Activated naive CD4-positive, alpha-beta T cell treated with anti-CD3 and anti-CD28 coated beads, Interleukin-2, amount 50 U/mL, for 72 hours (primary cell): Measurements from ENCODE around the gene TPRG1. TPM values are rescaled to one million over a fixed set of nuclear protein-coding genes. Genes with fewer than 3 reads are reported as not detected.
A peak's percentile ranks its signal among the peaks of the same experiment; 100 is the strongest.

Experiments
- ATAC-seq, 2 donors: fragments of 150-1000 bp; cut with Tn5 transposase; 2 replicates each; pipeline ENCODE4 v1.10.0; 2021; ENCODE audit warnings: mild to moderate bottlenecking in 2 of 2, moderate library complexity in 2 of 2
- DNase-seq, 2 donors: peaks; one replicate each; pipeline ENCODE4 v3.0.0; 2021 to 2022; ENCODE audit warnings: low spot score in 2 of 2
- H3K27ac Mint-ChIP-seq, 2 donors: one replicate each; pipeline ENCODE4 v1.8.0; 2022; ENCODE audit warnings: mild to moderate bottlenecking in 2 of 2, mixed read lengths in 2 of 2
- H3K36me3 Mint-ChIP-seq, 2 donors: one replicate each; pipeline ENCODE4 v1.8.0; 2022; ENCODE audit warnings: mixed read lengths in 2 of 2
- H3K9me3 Mint-ChIP-seq, 2 donors: one replicate each; pipeline ENCODE4 v1.8.0; 2022; ENCODE audit warnings: mixed read lengths in 2 of 2
- total RNA-seq, 2 donors: library from RNA; stranded (reverse); gene quantifications; one replicate each; pipeline ENCODE4 v1.2.3, GENCODE V29; 2022

Gene TPRG1
- total RNA-seq, 2 donors from 2014 or later = 1.0 to 21.0 TPM

DNA sequence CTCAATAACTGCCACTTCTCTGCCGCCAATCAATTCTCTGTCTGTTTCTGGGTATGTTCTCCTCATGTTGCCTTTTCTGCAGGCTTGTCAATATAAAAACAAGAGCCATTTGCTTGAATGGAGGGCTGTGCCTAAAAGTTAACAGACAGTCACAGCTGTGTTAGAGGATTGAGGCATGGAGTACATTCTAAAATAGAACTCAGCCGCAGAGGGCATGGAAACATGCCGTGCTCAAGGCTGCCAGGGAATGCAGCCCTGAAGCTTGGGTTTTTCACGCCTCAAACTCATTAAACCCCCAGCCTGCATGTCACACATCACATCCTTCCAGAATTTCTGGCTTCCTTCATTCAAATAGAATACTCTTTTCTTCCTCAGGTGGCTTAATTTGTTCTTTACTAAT is 166.6 kb downstream of the TPRG1 start:
- Mint-ChIP-seq H3K27ac (no peak overlapping the region), H3K36me3 (no peaks in the 10 kb centered on the region), H3K9me3 (no peaks in the 10 kb centered on the region)
- DNase-seq (no peak), ATAC-seq (no peak)

DNA sequence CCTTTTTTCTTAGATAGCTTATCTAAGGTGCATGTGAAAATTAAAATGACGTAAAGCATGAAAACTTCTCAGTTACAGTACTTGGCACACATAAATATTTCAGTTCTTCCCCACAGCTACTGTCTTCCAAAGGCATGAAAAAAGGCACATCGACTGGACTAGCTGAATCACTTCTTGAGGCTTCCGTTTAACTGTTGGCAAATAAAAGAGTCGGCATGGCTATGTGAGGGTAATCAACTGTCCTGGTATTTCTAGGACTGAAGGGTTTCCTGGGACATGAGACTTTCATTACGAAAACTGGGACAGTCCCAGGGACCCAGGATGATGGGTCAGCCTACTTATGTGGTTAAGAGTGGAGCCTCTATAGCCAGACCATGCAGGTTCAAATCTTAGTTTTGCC is 168.2 kb downstream of the TPRG1 start:
- ATAC-seq (peak in 1 of 2 donors; percentile 44), DNase-seq (no peak)
- no peaks in the 10 kb centered on the region for H3K36me3 Mint-ChIP-seq
- no peaks in the 10 kb centered on the region for H3K9me3 Mint-ChIP-seq
- H3K27ac Mint-ChIP-seq = no peak overlapping the region

DNA sequence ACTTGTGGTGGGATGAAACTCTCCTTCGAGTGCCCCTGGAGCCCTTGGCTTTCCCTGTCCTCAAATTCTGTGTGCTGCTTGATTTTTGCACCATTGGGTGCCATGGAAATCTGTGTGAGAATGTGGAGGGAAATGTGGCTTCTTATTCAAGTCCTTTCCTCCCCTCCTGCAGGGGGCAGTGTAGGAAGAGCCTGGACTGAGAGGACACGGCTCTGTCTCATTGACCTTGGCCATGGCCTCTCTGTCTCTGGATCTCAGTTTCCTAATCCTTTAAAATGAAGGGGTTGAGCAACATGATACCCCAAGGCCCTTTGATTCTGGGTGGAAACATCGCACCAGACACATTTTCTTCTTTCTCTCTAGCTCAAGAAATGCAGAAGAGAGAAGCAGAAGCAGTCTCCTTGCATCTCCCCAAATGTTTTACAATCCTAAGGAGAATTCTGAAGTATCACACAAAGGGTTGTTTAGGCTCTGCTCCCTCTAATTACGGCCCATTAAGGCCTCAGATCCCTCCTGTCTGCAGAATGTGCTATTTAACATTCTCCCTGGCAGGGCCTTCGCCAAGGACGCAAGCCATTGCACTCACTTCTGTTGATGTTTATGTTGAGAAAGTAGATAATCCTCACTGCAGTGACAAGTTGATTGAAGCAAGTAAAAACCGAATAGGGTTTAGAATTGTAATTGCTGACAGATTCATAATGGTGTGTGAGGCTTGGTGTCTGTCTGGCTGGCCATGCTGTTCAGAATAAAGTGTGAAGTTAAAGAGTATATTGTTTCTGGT is 169.1 kb downstream of the TPRG1 start:
- H3K36me3 Mint-ChIP-seq = no peaks in the 10 kb centered on the region
- no peaks in the 10 kb centered on the region for H3K9me3 Mint-ChIP-seq
- DNase-seq (peak in 1 of 2 donors; percentile 13), ATAC-seq (no peak)
- H3K27ac Mint-ChIP-seq = no peak overlapping the region

DNA sequence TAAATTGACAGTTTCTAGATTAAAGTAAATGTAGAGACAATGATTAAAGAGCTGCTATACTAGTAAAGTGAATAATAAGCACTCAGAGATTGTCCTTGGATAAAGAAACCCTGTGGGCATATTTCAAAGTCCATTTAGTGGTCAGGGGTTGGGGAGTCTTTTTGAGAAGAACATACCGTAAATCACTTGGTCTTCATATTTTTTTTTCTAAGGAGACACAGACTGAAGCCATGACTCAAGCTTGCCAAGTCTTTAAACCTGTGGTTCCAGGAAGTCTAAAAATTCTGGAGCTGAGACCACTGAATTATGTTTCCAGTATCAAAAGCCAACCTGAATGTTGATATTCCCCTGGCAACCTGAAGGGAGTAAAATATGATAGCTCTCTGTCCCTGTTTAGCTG is 171.0 kb downstream of the TPRG1 start:
- H3K36me3 Mint-ChIP-seq = no peaks in the 10 kb centered on the region

DNA sequence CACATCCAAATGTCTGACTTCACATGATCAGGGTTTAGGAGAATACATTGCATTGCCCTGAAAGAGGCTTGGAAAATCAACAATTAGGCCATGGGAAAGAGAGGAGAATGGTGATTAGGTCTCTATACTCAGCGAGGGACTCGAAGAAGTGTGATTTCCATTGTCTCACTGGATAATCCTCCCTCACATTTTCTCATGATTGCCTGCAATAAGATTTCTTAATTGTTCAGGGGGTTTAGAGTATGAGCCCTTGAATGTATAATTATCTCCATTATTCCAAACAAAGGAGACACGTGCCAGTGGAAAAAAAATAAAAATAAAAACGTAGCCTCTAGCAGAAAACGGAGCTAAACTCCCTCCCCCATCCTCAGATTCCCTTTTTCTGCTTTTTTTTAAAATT is 173.2 kb downstream of the TPRG1 start:
- Mint-ChIP-seq H3K27ac (no peak overlapping the region), H3K36me3 (peaks cover 0 to 5% of the 10 kb centered on the region in 2 donors), H3K9me3 (peaks cover 0 to 4% of the 10 kb centered on the region in 2 donors)
- DNase-seq (no peak), ATAC-seq (no peak)

More for the DNA sequence above, 171.0 kb downstream of the TPRG1 start:
- Mint-ChIP-seq H3K27ac (no peak overlapping the region), H3K9me3 (no peaks in the 10 kb centered on the region)
- ATAC-seq (no peak), DNase-seq (no peak)

DNA sequence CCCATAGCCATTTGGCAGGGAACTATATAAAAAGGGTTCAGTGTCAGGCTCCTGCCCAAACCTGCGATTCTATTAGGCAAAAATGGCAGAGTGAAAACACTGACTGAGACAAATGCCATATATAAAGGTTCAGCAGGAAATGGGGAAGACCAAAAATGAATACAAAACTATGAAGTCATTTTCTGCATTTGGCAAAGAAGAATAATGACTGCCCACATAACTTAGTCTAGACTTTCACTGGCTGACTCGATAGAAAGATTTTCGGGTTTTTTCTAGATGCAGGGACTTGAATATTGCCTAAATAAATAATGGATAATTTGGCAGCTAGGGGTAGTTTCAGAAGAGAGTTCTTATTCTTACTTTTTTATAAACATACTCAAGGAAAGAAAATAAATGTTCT is 178.0 kb downstream of the TPRG1 start:
- no peak for ATAC-seq
- no peak for DNase-seq
- Mint-ChIP-seq H3K9me3 (peaks cover 4 to 5% of the 10 kb centered on the region in 2 donors), H3K36me3 (peaks cover 0 to 5% of the 10 kb centered on the region in 2 donors), H3K27ac (no peak overlapping the region)

DNA sequence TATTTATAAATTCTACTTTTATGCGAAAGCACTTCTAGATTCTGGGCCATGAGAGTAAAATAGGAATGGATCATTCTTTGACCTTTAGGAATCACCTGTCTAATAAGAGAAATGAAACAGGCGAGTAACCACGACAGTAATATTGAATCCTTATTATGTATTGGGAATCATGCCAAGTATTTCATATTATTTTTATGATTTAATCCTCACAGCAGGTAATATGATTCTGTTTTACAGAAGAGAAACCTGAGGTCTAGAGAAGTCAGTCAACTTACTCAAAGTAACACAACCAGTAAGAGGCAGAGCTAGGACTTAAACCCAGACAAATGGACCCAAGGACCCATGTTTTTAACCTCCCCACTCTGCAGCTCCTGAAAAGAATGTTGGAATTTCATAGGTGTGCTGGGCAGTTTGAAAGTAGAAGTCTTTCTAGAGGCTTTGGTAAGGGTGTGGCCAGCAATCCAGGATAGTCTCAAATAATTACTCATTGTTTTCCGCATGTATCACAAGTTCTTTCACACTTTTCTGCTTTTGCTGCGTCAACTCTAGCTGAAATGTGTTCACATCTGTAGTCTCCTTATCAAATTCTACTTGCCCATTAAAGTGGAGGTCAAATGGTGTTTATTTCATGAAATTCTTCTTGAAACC is 181.7 kb downstream of the TPRG1 start:
- Mint-ChIP-seq H3K27ac (no peak overlapping the region), H3K9me3 (peaks cover 4 to 5% of the 10 kb centered on the region in 2 donors), H3K36me3 (peaks cover 0 to 5% of the 10 kb centered on the region in 2 donors)
- DNase-seq (no peak), ATAC-seq (no peak)

DNA sequence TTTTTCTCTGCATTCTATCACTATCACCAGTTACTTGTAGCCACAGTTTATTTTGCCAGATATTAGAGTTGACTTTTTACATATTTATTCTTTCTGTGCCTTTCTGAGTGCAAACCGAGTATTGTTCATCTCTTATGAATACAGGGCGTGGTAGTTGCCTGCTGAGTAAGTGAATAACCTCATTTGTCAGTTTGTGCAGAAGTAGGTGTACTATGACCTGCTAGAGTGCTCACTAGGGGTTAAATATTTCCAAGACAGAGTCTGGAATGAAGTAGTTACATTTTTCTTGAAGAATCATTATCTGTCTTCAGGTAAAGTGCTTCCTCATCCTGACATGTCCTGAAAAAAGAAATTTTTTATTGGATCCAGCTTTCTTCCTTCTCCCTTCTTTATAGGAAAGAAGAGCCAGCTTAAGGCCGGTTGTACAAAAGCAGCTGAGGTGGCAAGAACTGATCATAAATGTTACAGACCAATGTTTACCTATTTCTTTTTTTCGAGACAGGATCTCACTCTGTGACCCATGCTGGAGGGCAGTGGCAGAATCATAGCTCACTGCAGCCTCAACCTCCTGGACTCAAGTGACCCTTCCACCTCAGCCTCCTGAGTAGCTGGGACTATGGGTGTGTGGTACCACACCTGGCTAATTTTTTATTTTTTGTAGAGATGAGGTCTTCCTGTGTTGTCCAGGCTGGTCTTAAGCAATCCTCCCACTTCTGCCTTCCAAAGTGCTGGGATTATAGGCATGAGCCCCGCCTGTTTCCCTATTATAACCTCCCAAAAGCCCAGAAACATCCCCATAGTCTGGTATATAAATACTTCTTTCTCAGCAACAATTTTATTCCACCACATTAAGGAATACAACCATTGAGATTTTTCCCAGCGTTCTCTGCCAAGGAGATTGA is 182.5 kb downstream of the TPRG1 start:
- H3K36me3 Mint-ChIP-seq = peaks cover 0 to 5% of the 10 kb centered on the region in 2 donors
- H3K9me3 Mint-ChIP-seq = peaks cover 4 to 5% of the 10 kb centered on the region in 2 donors
- DNase-seq (no peak), ATAC-seq (no peak)
- H3K27ac Mint-ChIP-seq = peak overlapping the region in 1 of 2 donors; percentile 80

DNA sequence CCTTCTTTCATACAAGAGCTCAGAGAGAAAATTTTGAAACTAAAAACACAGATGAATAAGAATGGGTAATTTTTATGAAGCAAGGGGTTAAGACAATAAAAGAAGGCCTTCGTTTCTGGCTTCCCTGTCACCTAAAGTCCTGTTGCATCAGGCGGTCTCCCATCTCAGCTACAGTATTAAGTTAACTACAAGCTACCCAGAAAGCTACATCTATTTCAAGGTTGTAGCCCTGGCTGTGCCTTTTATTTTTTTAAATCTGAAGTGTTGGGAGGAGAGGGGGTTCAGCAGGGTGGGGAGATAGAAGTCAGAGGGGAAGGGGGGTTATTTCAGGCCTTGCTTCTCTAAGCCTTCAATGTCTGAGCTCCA is 183.3 kb downstream of the TPRG1 start:
- peak overlapping the region in 1 of 2 donors; percentile 80 for H3K27ac Mint-ChIP-seq
- peaks cover 0 to 5% of the 10 kb centered on the region in 2 donors for H3K9me3 Mint-ChIP-seq
- no peaks in the 10 kb centered on the region for H3K36me3 Mint-ChIP-seq
- ATAC-seq (no peak), DNase-seq (no peak)

DNA sequence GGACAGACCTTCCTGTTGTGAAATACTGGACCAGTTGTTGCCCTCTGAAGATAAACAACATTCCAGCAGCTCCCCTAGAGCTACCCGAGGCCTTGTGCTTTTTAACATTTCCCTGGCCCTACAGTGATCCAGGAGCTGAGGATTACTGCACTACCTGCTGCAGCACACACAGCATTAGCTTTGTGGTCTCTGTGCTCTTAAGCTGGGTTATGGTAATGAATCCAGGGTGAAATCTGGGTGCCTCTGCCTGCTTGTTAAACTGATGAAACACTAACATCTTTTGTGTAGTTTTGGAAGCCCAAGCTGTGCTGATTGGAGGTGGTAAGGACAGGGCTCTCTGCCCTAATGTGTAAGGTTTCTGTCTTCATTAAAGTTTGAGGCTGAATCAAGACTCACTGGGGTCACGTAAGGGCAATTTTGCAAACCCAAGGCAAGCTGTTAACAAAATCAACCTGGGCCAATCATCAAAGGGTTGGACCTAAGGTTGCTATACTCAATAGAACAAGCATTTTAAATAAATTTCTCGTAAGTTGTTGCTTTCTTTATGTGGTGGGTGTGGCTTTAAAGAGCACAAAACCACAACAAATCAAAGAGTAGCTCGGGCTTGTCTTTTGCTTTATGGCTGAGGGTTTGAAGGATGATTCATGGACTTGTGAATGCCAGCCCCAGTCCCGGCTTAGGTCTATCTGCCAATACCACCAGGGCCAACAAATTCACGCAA is 183.9 kb downstream of the TPRG1 start:
- Mint-ChIP-seq H3K9me3 (peaks cover 0 to 5% of the 10 kb centered on the region in 2 donors), H3K27ac (peak overlapping the region; percentile 58 to 80), H3K36me3 (no peaks in the 10 kb centered on the region)
- ATAC-seq = peak; percentile 96 to 97
- peak in 1 of 2 donors; percentile 26 for DNase-seq

DNA sequence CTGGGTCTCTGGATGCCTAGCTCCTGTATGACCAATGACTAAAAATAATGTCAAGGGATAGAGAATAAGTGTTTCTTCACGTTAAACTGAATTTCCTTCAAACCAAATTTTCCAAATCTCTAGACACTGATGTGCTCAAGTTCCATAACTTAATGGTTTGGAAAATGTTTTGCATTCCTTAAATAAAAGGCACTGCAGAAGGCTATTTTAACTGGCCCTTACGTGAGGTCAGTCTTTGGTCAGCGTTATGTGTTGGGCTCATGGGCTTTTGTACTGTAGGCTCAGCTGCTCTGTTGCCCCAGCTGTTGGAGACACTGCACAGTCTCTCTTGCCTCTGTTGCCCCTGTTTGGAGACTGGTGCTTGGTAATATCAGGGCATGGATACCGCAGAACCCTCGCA is 188.5 kb downstream of the TPRG1 start:
- H3K36me3 Mint-ChIP-seq = no peaks in the 10 kb centered on the region
- DNase-seq (no peak), ATAC-seq (no peak)
- no peaks in the 10 kb centered on the region for H3K9me3 Mint-ChIP-seq
- H3K27ac Mint-ChIP-seq = no peak overlapping the region

DNA sequence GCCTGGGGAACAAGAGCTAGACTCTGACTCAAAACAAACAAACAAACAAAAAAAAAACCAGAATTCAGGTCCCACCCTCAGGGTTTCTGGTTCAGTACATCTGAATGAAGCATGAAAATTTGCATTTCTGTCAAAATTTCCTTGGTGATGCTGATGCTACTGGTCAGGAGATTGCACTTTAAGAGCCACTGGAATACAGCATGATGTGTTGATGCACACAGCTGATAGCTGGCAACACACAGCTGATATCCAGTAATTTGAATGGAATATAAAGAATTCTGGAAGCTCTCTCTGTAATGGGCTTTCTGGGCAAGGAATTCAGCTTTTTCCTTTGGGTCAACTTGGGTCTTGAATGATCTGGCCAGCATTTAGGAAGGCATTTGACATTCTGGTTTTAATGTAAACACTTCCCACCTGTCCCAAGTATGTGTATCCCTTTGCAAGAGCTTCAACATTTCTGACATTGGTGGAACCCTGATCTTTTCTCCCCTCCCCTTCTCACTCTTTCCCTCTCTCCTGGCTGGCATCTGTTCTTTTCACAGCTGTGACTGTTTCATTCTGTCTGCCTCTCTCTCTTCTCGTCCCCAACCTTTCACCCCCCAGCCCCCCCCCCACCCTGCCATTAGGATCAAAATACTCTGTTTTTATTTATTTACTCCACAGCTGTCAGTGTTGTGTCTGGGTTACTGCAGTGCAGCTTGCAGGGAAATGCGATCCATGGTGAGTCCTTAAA is 189.5 kb downstream of the TPRG1 start:
- DNase-seq (no peak), ATAC-seq (no peak)
- Mint-ChIP-seq H3K36me3 (no peaks in the 10 kb centered on the region), H3K9me3 (no peaks in the 10 kb centered on the region), H3K27ac (no peak overlapping the region)

DNA sequence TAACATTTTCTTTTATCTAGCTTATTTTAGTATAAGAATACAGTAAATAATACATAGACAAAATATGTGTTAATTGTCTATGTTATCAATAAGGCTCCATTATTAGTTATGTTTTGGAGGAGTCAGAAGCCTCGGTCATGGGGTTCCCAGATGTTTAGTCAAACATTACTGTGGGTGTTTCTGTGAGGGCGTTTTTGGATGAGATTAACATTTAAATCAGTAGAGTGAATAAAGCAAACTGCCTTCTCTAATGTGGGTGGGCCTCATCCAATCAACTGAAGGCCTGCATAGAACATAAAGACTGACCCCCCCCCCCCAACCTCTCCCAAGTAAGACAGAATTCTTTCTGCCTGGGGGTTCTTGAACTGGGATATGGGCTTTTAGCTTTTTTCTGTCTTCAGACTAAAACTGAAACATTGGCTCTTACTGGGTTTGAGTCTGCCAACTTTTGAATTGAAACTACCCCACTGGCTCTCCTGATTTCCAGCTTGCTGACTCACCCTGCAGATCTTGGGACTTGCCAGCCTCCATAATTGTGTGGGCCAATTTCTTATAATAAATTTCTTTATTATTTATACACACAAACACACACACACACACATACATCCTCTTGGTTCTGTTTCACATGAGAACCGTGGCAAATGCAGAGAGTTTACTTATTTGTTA is 192.0 kb downstream of the TPRG1 start:
- ATAC-seq (no peak), DNase-seq (no peak)
- Mint-ChIP-seq H3K27ac (no peak overlapping the region), H3K36me3 (no peaks in the 10 kb centered on the region), H3K9me3 (no peaks in the 10 kb centered on the region)

DNA sequence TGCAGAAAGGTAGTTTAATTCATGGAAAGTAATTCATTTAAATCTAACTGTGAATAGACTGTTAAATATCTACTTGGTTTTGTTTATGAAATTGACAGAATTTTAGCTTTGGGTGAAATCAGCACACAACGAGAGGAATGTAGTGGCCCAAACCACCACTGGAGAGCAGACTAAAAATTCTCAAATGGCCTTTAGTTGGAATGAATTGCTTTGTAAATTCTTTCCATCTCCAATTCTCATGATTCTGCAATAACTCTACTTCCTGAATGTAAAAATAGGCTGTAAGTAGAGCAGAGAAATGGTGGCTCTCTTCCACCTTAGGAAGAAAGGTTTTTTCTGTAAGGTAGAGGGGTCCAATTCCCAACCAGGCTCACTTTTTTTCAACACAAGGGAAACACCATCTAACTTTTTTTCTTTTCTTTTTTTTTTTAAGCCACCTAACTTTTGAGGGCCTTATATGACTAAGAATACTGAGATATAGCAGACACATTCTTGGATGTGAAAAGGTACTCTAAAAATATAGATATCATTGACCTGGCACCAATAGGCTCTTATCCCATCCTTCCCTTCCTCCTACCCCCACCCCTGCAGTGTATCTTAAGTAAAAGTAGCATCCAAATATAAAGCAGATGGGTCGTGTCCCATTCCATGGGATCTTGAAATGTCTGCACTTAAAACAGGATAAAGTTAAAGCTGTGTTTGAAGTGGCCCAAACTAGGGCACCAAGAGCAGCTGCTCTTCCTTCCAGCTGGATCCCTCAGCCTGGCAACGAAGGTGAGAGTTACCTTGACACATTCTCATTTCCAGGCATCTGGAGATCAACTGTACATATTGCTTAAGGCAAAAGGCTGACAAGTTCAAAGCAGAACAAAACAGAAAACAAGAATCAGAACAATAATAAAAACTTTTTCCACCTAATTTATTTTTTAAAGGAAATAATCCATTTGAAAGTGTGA is 194.1 kb downstream of the TPRG1 start:
- no peaks in the 10 kb centered on the region for H3K36me3 Mint-ChIP-seq
- ATAC-seq (no peak), DNase-seq (no peak)
- H3K27ac Mint-ChIP-seq = no peak overlapping the region
- no peaks in the 10 kb centered on the region for H3K9me3 Mint-ChIP-seq
